H9 (cell line): Measurements from ENCODE around the gene NACAD. TPM values are rescaled to one million over a fixed set of nuclear protein-coding genes. Genes with fewer than 3 reads are reported as not detected.

ENCODE experiments used
- DNase-seq: peaks from one replicate; pipeline ENCODE4 v3.0.0-alpha.2; 2017
- H2AFZ ChIP-seq: one replicate; pipeline ENCODE4 v1.6.1; 2013; ENCODE audit warnings: mild to moderate bottlenecking, low read length, control low read depth, moderate library complexity
- H2AK5ac ChIP-seq: 2 replicates; pipeline ENCODE4 v1.6.1; 2013; ENCODE audit warnings: low read length, control low read depth, mixed read lengths; ENCODE audit not compliant: insufficient read length
- H2BK120ac ChIP-seq: one replicate; pipeline ENCODE4 v1.6.1; 2013; ENCODE audit warnings: low read depth, mild to moderate bottlenecking, low read length, control low read depth, inconsistent platforms; ENCODE audit not compliant: poor library complexity, severe bottlenecking
- H2BK12ac ChIP-seq: 2 replicates; pipeline ENCODE4 v1.6.1; 2013; ENCODE audit warnings: low read length, control low read depth, mixed read lengths, low read depth; ENCODE audit not compliant: insufficient read length
- H2BK15ac ChIP-seq: 2 replicates; pipeline ENCODE4 v1.6.1; 2013; ENCODE audit warnings: low read depth, low read length, control low read depth
- H2BK20ac ChIP-seq: one replicate; pipeline ENCODE4 v1.6.1; 2013; ENCODE audit warnings: low read depth, mild to moderate bottlenecking, low read length, control low read depth, inconsistent platforms; ENCODE audit not compliant: poor library complexity, severe bottlenecking
- H2BK5ac ChIP-seq: 2 replicates; pipeline ENCODE4 v1.6.1; 2013; ENCODE audit warnings: low read length, control low read depth, mixed read lengths; ENCODE audit not compliant: insufficient read length
- H3K14ac ChIP-seq: 2 replicates; pipeline ENCODE4 v1.6.1; 2013; ENCODE audit warnings: low read length, control low read depth; ENCODE audit not compliant: insufficient read depth
- H3K18ac ChIP-seq: 2 replicates; pipeline ENCODE4 v1.6.1; 2013; ENCODE audit warnings: low read depth, mild to moderate bottlenecking, mixed read lengths, low read length, control low read depth; ENCODE audit not compliant: insufficient read length
- H3K23ac ChIP-seq: 2 replicates; pipeline ENCODE4 v1.6.1; 2013; ENCODE audit warnings: low read length, control low read depth, mixed read lengths, low read depth; ENCODE audit not compliant: insufficient read length
- H3K23me2 ChIP-seq: 2 replicates; pipeline ENCODE4 v1.6.1; 2013; ENCODE audit warnings: low read depth, mild to moderate bottlenecking, mixed read lengths, low read length, control low read depth; ENCODE audit not compliant: insufficient read length, poor library complexity, severe bottlenecking
- H3K27ac ChIP-seq: 2 replicates; pipeline ENCODE4 v1.5.1; 2013; ENCODE audit warnings: low read length, control low read depth, mixed read lengths, low read depth; ENCODE audit not compliant: insufficient read length
- H3K27me3 ChIP-seq: 2 replicates; pipeline ENCODE4 v1.6.1; 2013; ENCODE audit warnings: low read length, control low read depth, inconsistent platforms; ENCODE audit not compliant: insufficient read depth
- H3K4ac ChIP-seq: 2 replicates; pipeline ENCODE4 v1.6.1; 2013; ENCODE audit warnings: low read depth, mild to moderate bottlenecking, control low read depth, inconsistent platforms, low read length, moderate library complexity
- H3K4me1 ChIP-seq: 2 replicates; pipeline ENCODE4 v1.6.1; 2013; ENCODE audit warnings: low read length, control low read depth, inconsistent platforms; ENCODE audit not compliant: insufficient read depth
- H3K4me2 ChIP-seq: 2 replicates; pipeline ENCODE4 v1.6.1; 2013; ENCODE audit warnings: low read length, control low read depth, mixed read lengths; ENCODE audit not compliant: insufficient read length, insufficient read depth
- H3K56ac ChIP-seq: 2 replicates; pipeline ENCODE4 v1.6.1; 2013; ENCODE audit warnings: low read depth, mild to moderate bottlenecking, mixed read lengths, low read length, control low read depth; ENCODE audit not compliant: insufficient read length
- H3K79me1 ChIP-seq: 2 replicates; pipeline ENCODE4 v1.6.1; 2013; ENCODE audit warnings: low read depth, mild to moderate bottlenecking, moderate library complexity, low read length, control low read depth, inconsistent platforms; ENCODE audit not compliant: insufficient read depth, poor library complexity, severe bottlenecking
- H3K79me2 ChIP-seq: 2 replicates; pipeline ENCODE4 v1.6.1; 2013; ENCODE audit warnings: low read length, control low read depth, inconsistent platforms; ENCODE audit not compliant: insufficient read depth
- H3K9ac ChIP-seq: 2 replicates; pipeline ENCODE4 v1.6.1; 2013; ENCODE audit warnings: low read length, control low read depth, mixed read lengths; ENCODE audit not compliant: insufficient read length; ENCODE audit errors: extremely low read depth
- H3K9me3 ChIP-seq: one replicate; pipeline ENCODE4 v1.6.1; 2013; ENCODE audit warnings: low read depth, low read length, inconsistent platforms; ENCODE audit not compliant: control insufficient read depth
- H3T11ph ChIP-seq: one replicate; pipeline ENCODE4 v1.6.1; 2013; ENCODE audit warnings: mild to moderate bottlenecking, low read length, control low read depth, inconsistent platforms
- H4K20me1 ChIP-seq: one replicate; pipeline ENCODE4 v1.6.1; 2013; ENCODE audit not compliant: control insufficient read depth, insufficient read length, insufficient read depth
- H4K5ac ChIP-seq: 2 replicates; pipeline ENCODE4 v1.6.1; 2013; ENCODE audit warnings: low read depth, mild to moderate bottlenecking, mixed read lengths, low read length, control low read depth; ENCODE audit not compliant: insufficient read length
- H4K8ac ChIP-seq: replicated peaks from 2 replicates; pipeline ENCODE4 v1.6.1; 2013; ENCODE audit warnings: low read length, control low read depth, mixed read lengths, low read depth; ENCODE audit not compliant: insufficient read length
- H4K91ac ChIP-seq: 2 replicates; pipeline ENCODE4 v1.6.1; 2013; ENCODE audit warnings: low read depth, mild to moderate bottlenecking, moderate library complexity, mixed read lengths, low read length, control low read depth; ENCODE audit not compliant: insufficient read length
- H3K27ac Mint-ChIP-seq, 3 experiments: 2 replicates in 2 of 3; 3 replicates in 1 of 3; pipeline ENCODE4 v1.8.0; 2020 to 2021; ENCODE audit warnings: mixed read lengths in 3 of 3, mild to moderate bottlenecking in 1 of 3, moderate library complexity in 1 of 3
- H3K27me3 Mint-ChIP-seq: 2 replicates; pipeline ENCODE4 v1.8.0; 2021; ENCODE audit warnings: low read depth, mild to moderate bottlenecking, moderate library complexity, mixed read lengths
- H3K36me3 Mint-ChIP-seq, 3 experiments: 2 replicates in 2 of 3; 3 replicates in 1 of 3; pipeline ENCODE4 v1.8.0; 2020 to 2021; ENCODE audit warnings: low read depth in 3 of 3, mixed read lengths in 3 of 3; ENCODE audit not compliant: insufficient read depth in 1 of 3
- H3K4me1 Mint-ChIP-seq, 2 experiments: 2 replicates each; pipeline ENCODE4 v1.8.0; 2020; ENCODE audit warnings: mixed read lengths in 2 of 2
- H3K4me3 Mint-ChIP-seq, 2 experiments: 2 replicates in 1 of 2; 3 replicates in 1 of 2; pipeline ENCODE4 v1.8.0; 2020 to 2021; ENCODE audit warnings: mild to moderate bottlenecking in 2 of 2, mixed read lengths in 2 of 2, moderate library complexity in 1 of 2
- H3K9me3 Mint-ChIP-seq, 2 experiments: 2 replicates in 1 of 2; 3 replicates in 1 of 2; pipeline ENCODE4 v1.8.0; 2020; ENCODE audit warnings: mild to moderate bottlenecking in 2 of 2, mixed read lengths in 2 of 2, moderate library complexity in 1 of 2
- WGBS: extraction: QIAGEN DNeasy Blood & Tissue Kit; methylation state at CpG from one replicate; pipeline ENCODE4 v1.1.7; 2013; ENCODE audit warnings: missing lambda C conversion rate, low lambda C conversion rate, mixed read lengths; ENCODE audit not compliant: insufficient read length; ENCODE audit errors: extremely low coverage; 5-methylcytosine and 5-hydroxymethylcytosine counted together
- total RNA-seq: library from RNA; stranded (reverse); gene quantifications from 2 replicates; pipeline ENCODE4 v1.2.1, GENCODE V29; 2021
- TF ChIP-seq, protein P1 (sequence below): fragments of 200-600 bp; sonication (generic); conservative IDR thresholded peaks from 3 replicates; pipeline ENCODE4 v1.8.0; 2021; ENCODE audit warnings: antibody characterized with exemption, mild to moderate bottlenecking

Gene NACAD
- total RNA-seq, 1 experiment from 2014 or later = 8.0 TPM

DNA sequence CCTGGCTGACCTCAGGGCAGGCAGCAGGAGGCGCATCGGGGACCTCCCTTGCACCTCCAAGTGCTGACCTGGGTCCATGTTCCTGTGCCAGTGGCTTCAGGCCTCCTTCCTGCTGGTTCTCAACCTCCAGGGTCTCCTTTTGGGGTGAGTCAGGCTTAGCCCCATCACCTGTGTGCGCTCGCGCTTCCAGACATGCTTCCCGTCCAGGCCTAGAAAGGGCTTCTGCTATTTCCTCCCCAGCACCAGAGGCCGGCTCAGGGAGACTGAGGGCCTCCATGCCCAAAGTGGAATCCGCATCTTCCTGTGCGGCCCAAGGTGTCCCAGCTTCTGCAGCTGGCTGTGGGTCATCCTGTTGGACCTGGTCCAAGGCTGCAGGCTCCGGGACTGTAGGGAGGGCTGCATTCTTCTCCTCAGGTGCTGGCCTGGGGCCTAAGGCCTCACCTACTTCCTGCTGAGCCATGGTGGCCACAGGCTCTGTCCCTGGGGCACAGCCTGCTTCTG, 5.9 kb downstream of the NACAD start:
- Histone ChIP-seq H3K27me3 (no peaks in the 10 kb centered on the region), H2AK5ac (no peak overlapping the region), H3K9me3 (no peaks in the 10 kb centered on the region), H3K4me2 (no peak overlapping the region), H3K79me1 (no peaks in the 10 kb centered on the region), H4K5ac (no peak overlapping the region), H3K27ac (no peak overlapping the region), H3T11ph (no peak overlapping the region), H3K23ac (no peak overlapping the region), H3K79me2 (no peaks in the 10 kb centered on the region), H4K91ac (no peak overlapping the region), H3K9ac (no peak overlapping the region), H3K14ac (no peak overlapping the region), H2BK15ac (no peak overlapping the region), H2BK12ac (no peak overlapping the region), H3K4me1 (no peaks in the 10 kb centered on the region), H2AFZ (no peak overlapping the region), H3K18ac (no peak overlapping the region), H2BK5ac (no peak overlapping the region), H3K4ac (no peak overlapping the region), H3K56ac (no peak overlapping the region), H4K20me1 (no peaks in the 10 kb centered on the region), H3K23me2 (no peaks in the 10 kb centered on the region), H2BK120ac (no peak overlapping the region), H4K8ac (no peak overlapping the region), H2BK20ac (no peak overlapping the region)
- peaks cover 12% of the 10 kb centered on the region for H3K27me3 Mint-ChIP-seq
- WGBS = no CpG with 5 or more reads among the region's 10 CpGs
- H3K27ac Mint-ChIP-seq = 0 out of 7 replicates have a peak overlapping the region, but pooled peaks of 1 of the 3 experiments have one; percentile 49
- DNase-seq = no peak
- H3K4me1 Mint-ChIP-seq = no peaks in the 10 kb centered on the region
- peaks cover 0 to 7% (median 0%) of the 10 kb centered on the region in 3 experiments; a peak in 3 of 7 replicates for H3K36me3 Mint-ChIP-seq
- TF ChIP-seq, protein P1, sequence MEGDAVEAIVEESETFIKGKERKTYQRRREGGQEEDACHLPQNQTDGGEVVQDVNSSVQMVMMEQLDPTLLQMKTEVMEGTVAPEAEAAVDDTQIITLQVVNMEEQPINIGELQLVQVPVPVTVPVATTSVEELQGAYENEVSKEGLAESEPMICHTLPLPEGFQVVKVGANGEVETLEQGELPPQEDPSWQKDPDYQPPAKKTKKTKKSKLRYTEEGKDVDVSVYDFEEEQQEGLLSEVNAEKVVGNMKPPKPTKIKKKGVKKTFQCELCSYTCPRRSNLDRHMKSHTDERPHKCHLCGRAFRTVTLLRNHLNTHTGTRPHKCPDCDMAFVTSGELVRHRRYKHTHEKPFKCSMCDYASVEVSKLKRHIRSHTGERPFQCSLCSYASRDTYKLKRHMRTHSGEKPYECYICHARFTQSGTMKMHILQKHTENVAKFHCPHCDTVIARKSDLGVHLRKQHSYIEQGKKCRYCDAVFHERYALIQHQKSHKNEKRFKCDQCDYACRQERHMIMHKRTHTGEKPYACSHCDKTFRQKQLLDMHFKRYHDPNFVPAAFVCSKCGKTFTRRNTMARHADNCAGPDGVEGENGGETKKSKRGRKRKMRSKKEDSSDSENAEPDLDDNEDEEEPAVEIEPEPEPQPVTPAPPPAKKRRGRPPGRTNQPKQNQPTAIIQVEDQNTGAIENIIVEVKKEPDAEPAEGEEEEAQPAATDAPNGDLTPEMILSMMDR = no peak
- no peak overlapping the region for H3K4me3 Mint-ChIP-seq
- peaks cover 0 to 3% of the 10 kb centered on the region in 2 experiments; a peak in 2 of 5 replicates for H3K9me3 Mint-ChIP-seq
